ENCODE data around the gene MIA2.
"Not testable (repeated sequence)": the region's sequence is repeated elsewhere in the genome, so short reads cannot be mapped to it uniquely, and the experiment has no call there.

MIA2 gene

DNA sequence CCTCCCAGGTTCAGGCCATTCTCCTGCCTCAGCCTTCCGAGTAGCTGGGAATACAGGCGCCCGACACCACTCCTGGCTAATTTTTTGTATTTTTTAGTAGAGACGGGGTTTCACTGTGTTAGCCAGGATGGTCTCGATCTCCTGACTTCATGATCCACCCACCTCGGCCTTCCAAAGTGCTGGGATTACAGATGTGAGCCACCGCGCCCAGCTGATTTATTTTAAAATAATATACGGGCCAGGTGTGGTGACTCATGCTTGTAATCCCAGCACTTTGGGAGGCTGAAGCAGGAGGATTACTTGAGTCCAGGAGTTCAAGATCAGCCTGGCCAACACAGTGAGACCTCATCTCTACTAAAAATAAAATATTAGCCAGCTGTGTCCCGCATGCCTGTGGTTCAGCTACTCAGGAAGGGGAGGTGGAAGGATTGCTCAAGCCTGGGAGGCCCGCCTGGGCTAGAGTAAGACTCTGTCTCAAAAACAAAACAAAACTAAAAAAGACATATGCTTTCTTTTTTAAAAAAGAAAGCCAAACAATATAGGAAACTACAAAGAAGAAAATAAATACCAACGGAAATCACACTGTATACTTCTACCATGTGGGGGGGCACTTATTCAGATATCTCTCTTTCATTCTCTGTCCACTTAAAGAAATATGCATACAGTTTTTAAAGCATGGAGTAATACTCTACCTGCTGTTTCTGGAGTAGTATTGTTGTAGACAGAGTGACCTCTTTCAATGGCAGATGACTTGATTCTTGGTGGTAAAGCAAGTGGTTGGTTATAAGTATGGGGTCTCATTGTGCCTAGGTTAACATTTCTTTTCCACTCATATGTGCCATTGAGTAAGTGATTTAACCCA, 930 bp upstream of the MIA2 start:
- DNase-seq: peak; percentile 58 to 59

DNA sequence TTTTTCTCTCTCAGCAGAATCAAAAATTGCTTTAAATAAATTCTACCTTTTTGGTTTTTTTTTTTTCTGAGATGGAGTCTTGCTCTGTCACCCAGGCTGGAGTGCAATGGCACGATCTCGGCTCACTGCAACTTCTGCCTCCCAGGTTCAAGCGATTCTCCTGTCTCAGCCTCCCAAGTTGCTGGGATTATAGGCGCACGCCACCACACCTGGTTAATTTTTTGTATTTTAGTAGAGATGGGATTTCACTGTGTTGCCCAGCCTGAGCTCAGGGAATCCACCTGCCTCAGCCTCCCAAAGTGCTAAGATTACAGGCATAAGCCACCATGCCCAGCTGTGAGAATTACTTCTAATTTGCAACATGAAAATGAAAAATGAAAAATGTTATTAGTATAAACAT, 1.3 kb downstream of the MIA2 start:
- not testable (repeated sequence) for DNase-seq

DNA sequence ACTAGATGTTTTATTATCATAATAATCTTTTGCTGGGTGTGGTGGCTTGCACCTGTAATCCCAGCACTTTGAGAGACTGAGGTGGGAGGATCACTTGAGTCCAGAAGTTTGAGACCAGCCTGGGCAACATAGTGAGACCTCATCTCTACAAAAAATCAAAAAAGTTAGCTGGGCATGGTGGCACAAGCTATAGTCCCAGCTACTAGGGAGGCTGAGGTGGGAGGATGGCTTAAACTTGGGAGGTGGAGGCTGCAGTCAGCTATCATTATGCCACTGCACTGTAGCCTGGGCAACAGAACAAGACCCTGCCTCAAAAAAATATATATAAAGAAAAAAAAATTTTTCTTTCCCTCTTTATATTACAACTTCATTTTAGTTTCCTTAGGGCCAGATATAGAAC, 1.8 kb downstream of the MIA2 start:
- DNase-seq: not testable (repeated sequence)

DNA sequence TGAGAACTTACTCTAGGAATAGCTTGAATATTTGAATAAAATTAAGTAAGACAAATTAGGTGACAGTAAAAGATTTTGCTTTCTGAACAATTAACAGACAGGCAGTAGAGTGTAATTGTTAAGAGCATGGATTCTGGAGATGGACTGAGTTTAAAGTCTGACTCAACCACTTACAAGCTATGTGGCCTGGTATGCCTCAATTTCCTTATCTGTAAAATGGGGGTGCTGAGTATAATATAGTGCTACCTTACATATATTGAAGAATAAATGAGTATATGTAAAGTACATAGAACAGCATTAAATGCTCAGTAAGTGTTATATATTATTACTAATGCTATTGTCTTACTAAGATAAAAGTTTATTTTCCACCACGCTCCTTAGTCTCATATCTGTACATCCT, 7.1 kb downstream of the MIA2 start:
- DNase-seq: no peak

DNA sequence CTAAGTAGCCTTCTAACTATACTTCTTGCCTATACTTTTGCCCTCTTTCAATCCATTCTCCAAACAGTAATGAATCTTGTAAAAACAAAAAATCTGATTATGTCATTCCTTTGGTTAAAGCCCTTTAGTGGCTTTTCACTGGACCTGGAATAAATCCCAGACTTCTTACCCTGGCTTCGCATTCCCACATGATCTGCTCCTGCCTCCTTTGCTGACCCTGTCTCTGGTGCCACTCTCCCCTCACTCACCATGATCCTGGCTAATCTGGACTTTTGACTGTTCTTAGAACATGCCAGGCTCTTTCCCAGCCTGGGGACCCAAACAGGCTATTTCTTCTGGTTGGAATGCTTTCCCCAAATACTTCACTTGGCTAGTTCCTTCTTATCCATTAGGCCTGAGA, 7.9 kb downstream of the MIA2 start:
- no peak for DNase-seq

DNA sequence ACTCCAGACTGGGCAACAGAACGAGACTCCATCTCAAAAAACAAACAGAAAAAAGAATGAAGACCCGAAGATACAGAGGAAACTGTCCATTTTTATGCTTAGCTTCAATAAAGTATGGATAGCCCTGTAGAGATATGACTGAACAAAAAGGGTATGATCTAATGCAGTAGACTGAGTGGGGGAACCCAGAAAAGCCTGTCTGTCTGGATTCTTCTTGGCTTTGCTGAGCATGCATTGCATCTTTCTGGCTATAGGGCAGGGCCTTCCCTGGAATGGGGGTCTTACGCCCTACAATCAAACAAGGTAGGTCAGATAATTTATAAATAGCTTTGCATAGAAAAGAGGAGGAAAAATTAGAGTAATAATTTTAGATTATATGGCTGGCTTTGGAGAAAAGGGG, 10.1 kb downstream of the MIA2 start:
- no peak for DNase-seq

DNA sequence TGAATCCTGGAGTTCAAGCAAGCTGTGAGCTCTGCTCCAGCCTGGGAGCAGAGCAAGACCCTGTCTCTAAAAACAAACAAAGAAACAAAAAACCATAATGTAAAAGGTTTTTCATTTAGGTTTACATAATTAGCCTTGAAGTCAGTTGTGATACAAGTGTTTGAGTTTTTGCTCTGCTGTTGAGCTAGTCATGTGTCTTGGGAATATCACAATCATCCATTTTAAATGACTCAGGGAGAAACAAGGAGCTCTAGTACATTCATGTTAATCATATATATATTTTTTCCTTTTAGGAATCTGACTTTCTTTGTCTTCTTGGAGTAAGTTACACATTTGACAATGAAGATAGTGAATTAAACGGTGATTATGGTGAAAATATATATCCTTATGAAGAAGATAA, 12.9 kb downstream of the MIA2 start:
- no peak for DNase-seq

DNA sequence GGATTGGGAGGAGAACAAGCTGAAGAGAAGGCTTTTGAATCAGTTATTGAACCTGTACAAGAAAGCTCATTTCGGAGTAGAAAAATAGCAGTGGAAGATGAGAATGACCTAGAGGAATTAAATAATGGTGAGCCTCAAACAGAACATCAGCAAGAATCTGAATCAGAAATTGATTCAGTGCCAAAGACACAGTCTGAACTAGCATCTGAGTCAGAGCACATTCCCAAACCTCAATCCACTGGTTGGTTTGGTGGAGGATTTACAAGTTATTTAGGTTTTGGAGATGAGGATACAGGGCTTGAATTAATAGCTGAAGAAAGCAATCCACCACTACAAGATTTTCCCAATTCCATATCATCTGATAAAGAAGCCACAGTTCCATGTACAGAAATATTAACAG, 13.5 kb downstream of the MIA2 start:
- DNase-seq: no peak

DNA sequence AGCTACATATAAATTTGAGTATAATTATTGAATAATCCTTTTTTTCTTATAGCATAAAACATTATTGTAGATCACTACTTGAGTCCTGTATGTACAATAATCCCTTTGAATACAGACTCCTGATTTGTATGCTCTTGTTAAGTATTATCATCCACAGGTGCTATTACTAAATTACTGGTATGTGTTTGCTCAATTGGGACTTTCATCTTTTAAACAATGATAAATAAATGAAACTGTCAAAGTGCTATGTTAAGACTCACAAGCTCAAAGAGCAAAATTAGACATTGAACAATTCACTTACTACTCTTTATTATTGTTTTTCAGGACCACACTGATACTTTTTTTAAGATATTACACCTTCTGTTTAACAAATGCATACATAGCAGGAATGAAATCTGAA, 17.8 kb downstream of the MIA2 start:
- DNase-seq: no peak

DNA sequence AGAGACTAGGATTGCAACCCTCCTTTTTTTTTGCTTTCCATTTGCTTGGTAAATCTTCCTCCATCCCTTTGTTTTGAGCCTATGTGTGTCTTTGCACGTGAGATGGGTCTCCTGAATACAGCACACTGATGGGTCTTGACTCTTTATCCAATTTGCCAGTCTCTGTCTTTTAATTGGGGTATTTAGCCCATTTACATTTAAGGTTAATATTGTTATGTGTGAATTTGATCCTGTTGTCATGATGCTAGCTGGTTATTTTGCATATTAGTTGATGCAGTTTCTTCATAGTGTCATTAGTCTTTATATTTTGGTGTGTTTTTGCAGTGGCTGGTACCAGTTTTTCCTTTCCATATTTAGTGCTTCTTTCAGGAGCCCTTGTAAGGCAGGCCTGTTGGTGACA, 23.7 kb downstream of the MIA2 start:
- DNase-seq: not testable (repeated sequence)

DNA sequence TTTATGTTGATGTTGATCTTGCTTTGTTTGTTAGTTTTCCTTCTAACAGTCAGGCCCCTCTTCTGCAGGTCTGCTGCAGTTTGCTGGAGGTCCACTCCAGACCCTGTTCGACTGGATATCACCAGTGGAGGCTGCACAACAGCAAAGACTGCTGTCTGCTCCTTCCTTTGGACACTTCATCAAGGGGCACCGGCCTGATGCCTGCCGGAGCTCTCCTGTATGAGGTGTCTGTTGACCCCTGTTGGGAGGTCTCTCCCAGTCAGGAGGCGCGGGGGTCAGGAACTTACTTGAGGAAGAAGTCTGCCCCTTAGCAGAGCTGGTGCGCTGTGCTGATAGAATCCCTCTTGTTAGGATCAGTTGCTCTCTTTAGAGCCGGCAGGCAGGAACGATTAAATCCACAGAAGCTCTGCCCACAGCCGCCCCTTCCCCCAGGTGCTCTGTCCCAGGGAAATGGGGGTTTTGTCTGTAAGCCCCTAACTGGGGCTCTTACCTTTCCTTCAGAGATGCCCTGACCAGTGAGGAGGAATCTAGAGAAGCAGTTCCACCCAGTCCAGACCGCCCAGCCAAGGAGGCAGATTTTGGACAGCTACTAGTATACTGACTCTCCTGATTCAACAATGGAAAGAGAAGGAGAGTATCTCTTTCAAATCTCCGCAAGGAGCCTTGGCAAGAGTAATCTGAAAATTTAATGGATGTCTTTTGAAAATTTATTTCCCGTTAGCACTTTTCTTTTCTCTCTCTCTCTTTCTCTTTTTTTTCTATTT, 25.2 kb downstream of the MIA2 start:
- no peak for DNase-seq

DNA sequence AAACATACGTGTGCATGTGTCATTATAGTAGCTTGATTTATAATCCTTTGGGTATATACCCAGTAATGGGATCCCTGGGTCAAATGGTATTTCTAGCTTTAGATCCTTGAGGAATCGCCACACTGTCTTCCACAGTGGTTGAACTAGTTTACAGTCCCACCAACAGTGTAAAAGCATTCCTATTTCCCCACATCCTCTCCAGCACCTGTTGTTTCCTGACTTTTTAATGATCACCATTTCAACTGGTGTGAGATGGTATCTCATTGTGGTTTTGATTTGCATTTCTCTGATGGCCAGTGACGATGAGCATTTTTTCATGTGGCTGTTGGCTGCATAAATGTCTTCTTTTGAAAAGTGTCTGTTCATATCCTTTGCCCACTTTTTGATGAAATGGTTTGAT, 26.4 kb downstream of the MIA2 start:
- DNase-seq: not testable (repeated sequence)

DNA sequence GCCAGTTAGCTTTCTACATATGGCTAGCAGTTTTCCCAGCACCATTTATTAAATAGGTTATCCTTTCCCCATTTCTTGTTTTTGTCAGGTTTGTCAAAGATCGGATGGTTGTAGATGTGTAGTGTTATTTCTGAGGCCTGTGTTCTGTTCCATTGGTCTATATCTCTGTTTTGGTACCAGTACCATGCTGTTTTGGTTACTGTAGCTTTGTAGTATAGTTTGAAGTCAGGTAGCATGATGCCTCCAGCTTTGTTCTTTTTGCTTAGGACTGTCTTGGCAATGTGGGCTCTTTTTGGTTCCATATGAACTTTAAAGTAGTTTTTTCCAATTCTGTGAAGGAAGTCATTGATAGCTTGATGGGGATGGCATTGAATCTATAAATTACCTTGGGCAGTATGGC, 28.5 kb downstream of the MIA2 start:
- DNase-seq: not testable (repeated sequence)

DNA sequence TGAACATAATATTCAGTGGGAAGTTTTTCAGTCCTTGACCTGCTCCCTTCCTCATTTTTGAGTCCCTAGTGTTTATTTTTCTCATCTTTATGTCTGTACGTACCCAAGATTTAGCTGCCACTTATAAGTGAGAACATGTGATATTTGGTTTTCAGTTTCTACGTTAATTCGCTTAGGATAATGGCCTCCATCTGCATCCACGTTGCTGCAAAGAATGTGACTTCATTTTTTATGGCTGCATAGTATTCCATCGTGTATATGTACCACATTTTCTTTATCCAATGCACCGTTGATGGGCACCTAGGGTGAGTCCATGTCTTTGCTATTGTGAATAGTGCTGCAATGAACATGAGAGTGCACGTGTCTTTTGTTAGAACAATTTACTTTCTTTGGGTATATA, 30.3 kb downstream of the MIA2 start:
- DNase-seq: no peak

DNA sequence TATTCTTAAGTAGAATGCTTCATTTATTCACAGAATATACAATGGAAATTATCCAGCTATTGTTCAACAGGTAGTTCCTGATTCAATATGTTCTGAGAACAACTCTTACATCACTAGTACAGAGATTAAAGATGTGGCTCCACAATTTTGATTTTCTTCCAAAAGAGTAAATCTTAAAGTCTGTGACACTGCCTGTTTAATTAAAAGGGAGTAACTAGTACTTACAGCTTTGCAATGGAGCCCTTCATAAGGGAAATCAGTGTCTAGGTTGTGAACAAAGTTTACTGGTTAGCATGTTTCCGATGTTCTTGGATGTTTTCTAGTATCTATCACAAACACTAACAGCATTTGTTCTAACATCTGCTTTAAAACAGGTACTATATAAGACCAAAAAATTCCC, 30.8 kb downstream of the MIA2 start:
- peak in 1 of 2 experiments; percentile 5 for DNase-seq

DNA sequence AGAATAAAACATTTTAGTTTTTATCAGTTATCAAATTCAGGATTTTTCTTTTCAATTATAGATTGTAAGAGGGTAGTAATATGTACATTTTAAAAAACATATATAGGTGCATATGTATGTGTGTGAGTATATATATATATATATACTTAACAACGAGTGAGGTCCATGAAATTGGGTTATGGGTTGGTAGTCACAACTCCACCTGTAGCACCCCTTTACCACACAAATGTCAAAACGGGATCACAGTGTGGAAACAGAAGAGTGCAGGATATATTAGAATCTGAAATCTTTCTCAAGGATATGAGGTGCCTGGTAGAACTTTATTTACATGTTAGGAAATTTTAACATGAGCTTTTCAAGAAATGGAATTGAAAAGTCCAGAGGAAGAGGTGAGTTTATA, 31.3 kb downstream of the MIA2 start:
- no peak for DNase-seq

DNA sequence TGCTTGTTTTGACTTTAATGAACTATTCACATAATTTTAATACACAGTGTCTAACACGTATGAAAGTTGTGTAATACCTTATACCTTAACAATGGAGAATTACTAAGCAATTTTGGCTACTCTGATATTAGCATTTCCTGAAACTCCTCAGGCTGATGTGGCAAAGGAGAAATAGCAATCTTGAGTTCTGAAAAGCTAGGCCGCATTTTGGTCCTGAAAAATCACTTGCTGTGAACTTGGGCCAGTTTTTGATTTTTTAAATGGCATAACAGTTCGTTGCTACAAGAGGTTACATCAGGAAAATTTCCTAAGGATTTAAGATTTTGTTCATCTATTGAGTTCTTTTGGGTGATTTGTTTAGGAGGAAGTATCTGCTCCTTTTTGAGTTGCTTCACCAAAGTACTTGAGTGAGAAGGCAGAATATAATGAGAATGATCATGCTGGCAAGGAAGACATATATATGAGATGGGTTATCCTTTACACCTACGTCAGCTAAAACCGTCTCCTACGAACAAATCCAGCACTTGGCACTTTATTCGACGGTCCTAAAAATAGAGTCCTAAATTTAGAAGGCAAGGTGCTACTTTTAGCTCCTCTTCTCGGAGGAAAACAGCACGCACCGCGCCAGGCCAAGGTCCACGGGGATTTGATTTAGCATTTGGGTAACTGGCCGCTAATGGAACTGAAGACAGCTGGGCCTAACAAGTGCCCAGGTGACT, 32.2 kb downstream of the MIA2 start:
- peak; percentile 46 to 48 for DNase-seq

DNA sequence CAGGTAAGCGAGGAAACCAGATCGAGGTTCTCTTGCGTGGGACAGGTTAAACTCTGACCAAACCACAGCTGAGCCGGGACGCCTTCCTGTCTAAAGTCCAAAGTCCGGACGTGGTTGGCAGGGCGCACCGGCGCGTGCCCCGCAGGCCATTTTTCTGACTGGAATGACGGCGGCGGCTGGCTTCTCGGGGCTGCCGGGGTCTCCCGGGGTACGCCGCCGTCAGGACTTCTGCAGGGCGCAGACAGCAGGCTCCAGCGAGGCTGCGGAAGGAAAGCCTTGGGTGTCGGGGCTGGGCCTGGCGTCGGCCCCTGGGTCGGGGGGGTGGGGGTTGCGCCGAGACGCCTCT, 32.8 kb downstream of the MIA2 start:
- peak in 1 of 2 experiments; percentile 22 for DNase-seq

DNA sequence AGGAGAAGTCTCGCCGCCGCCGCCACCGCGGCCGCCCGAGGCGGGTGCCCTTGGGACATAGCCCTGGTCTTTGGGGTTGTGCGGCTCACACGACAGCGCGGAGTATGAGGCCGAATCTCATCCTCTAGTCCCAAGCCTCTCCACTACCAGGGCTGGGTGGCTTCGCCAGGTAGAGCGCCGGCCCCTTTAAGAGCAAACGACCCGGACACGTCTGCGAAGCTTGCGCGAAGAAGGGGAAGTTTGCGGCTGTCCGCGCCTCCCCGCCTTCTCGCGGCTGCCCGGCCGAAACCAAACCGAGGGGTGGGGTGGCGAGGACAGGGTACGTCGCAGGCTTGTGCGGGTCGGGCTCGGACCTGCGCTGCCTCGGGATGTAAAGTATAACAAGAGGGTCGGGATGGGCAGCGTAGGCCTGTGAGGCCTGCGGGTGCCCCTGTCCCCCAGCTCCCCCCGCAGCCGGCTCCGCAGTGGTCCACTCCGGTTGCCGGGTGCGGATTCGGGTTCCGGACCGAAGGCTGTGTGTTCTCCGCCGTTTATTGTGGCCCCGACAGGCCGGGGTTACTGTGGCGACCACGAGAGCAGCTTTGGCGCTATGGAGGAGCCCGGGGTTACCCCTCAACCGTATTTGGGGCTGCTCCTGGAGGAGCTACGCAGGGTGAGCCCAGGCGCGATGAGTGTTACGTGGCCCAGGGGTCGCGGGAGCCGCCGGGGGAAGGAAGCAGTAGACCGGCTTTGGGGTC, 33.3 kb downstream of the MIA2 start:
- peak; percentile 75 to 76 for DNase-seq

DNA sequence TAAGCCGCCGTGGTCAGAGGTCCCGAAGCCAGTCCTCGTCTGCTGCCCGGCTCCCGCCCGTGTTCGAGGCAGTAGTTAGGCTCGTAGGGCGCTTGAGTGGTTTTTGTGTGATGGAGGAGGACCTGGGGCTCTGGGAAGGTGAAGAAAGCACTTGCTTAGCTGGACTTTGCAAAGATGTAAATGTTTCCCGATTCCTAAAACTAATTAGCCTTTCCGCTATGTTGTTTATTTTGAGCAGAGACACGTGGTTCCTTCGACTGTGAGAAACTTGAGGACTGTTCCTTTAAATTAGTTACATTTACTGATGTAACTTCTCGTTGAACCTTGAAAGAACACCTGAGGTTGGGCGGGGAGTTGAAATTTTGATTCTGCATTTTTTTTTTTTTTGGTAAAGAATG, 33.9 kb downstream of the MIA2 start:
- DNase-seq: peak in 1 of 2 experiments; percentile 21

DNA sequence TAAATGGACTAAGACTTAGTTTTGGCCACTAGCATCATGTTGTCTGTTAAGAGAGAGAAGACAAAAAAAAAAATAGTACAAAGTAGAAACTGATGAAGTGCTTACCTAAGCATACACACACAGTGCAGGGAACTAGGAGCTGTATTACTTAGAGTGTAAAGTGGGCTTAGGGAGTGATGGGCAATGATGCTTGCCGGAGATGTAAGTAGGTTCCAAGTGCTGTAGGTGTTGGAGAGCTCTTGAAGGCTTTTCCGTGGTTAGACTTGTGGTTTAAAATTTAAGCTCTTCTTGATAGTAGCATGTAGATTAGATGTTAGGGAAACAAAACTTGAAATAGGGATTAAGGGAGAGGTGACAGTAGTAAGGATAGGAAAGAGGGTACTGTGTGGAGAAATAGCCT, 34.7 kb downstream of the MIA2 start:
- peak in 1 of 2 experiments; percentile 8 for DNase-seq

DNA sequence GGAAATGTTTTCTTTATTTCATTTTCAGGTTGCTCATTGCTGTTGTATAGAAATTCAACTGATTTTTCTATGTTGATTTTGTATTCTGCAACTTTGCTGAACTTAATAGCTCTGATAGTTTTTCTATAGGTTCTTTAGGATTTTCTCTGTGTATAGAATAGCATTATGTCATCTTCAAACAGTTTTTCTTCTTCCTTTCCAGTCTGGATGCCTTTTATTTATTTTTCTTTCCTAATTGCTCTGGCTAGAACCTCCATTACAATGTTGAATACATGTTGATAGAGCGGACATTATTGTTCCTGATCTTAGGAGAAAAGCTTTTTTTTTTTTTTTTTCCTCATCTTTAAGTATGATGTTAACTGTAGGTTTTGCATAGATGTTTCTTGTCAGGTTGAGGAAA, 39.2 kb downstream of the MIA2 start:
- no peak for DNase-seq

DNA sequence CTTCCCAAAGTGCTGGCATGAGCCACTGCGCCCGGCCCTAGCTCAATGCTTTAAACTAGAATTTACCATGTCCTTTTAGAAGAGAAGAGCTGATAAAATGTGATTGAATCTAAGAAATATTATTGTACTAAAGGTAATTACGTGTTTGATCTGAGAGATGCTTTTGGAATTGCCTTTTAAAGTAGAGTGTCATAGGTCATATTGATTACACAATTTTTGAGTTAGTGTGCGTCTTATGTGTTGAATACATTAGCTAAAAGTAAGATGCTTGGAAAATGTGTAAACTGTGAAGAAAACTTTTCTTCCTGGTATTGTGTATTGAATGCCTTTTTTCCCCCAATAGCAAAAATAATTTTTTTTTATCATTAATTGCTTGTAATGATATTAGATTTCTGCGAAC, 41.7 kb downstream of the MIA2 start:
- no peak for DNase-seq

Measured in AML-193 (cell line).